ENCODE data around the gene ERFL. TPM values are rescaled to one million over a fixed set of nuclear protein-coding genes. Genes with fewer than 3 reads are reported as not detected.

Gene ERFL
- total RNA-seq, 1 donor from 2014 or later = 1.2 TPM

- H3K36me3 Mint-ChIP-seq (ENCODE audit: insufficient read depth) = no peaks in the 10 kb centered on the region
- no peak overlapping the region for H3K4me3 Mint-ChIP-seq (ENCODE audit: low read depth)
Measured at GRCh38 chr19:41926028-41926762, 2.1 kb downstream of the ERFL start.

GRCh38 chr19:41925208-41926003, 2.8 kb downstream of the ERFL start:
- H3K9me3 Mint-ChIP-seq (ENCODE audit: low read depth) = no peaks in the 10 kb centered on the region
- H3K36me3 Mint-ChIP-seq (ENCODE audit: insufficient read depth) = no peaks in the 10 kb centered on the region
- no peak overlapping the region for H3K27ac Mint-ChIP-seq
- H3K27me3 Mint-ChIP-seq = peaks cover 34% of the 10 kb centered on the region
- no peak for TF ChIP-seq CTCF (IDR thresholded peaks at IDR 0.05; ENCODE audit: unreplicated experiment)
- peaks cover 10% of the 10 kb centered on the region for H3K4me1 Mint-ChIP-seq (ENCODE audit: low read depth)
- no peak for DNase-seq (ENCODE audit: low spot score, unreplicated experiment)
- H3K4me3 Mint-ChIP-seq (ENCODE audit: low read depth) = no peak overlapping the region

More at GRCh38 chr19:41926028-41926762, 2.1 kb downstream of the ERFL start:
- peaks cover 41% of the 10 kb centered on the region for H3K27me3 Mint-ChIP-seq
- DNase-seq (ENCODE audit: low spot score, unreplicated experiment) = no peak
- TF ChIP-seq CTCF (IDR thresholded peaks at IDR 0.05; ENCODE audit: unreplicated experiment) = no peak
- H3K9me3 Mint-ChIP-seq (ENCODE audit: low read depth) = no peaks in the 10 kb centered on the region
- H3K4me1 Mint-ChIP-seq (ENCODE audit: low read depth) = peaks cover 13% of the 10 kb centered on the region
- no peak overlapping the region for H3K27ac Mint-ChIP-seq

GRCh38 chr19:41924151-41925145, 3.8 kb downstream of the ERFL start:
- Mint-ChIP-seq H3K9me3 (ENCODE audit: low read depth) (no peaks in the 10 kb centered on the region), H3K36me3 (ENCODE audit: insufficient read depth) (no peaks in the 10 kb centered on the region), H3K27me3 (peaks cover 26% of the 10 kb centered on the region), H3K4me3 (ENCODE audit: low read depth) (no peak overlapping the region), H3K4me1 (ENCODE audit: low read depth) (peaks cover 7% of the 10 kb centered on the region), H3K27ac (no peak overlapping the region)
- no peak for DNase-seq (ENCODE audit: low spot score, unreplicated experiment)
- no peak for TF ChIP-seq CTCF (IDR thresholded peaks at IDR 0.05; ENCODE audit: unreplicated experiment)

GRCh38 chr19:41923045-41923788, 5.0 kb downstream of the ERFL start:
- no peak for DNase-seq (ENCODE audit: low spot score, unreplicated experiment)
- Mint-ChIP-seq H3K27ac (no peak overlapping the region), H3K9me3 (ENCODE audit: low read depth) (no peaks in the 10 kb centered on the region), H3K36me3 (ENCODE audit: insufficient read depth) (no peaks in the 10 kb centered on the region), H3K4me1 (ENCODE audit: low read depth) (no peaks in the 10 kb centered on the region), H3K4me3 (ENCODE audit: low read depth) (no peak overlapping the region), H3K27me3 (peaks cover 18% of the 10 kb centered on the region)
- no peak for TF ChIP-seq CTCF (IDR thresholded peaks at IDR 0.05; ENCODE audit: unreplicated experiment)
